ENCODE measurements around the gene HP. TPM values are rescaled to one million over a fixed set of nuclear protein-coding genes. Genes with fewer than 3 reads are reported as not detected.

Gene HP
- 0.55 TPM for total RNA-seq

GRCh38 chr16:72054254-72054847, at the start of gene HP:
TSS of gene HP (plus strand) at chr16:72054505. CDS start at chr16:72054653, 148 bp downstream.

GRCh38 chr16:72008424-72009216, 45.7 kb upstream of the HP start, which contains the start of gene DHODH:
TSS of gene DHODH (plus strand) at chr16:72008744. CDS start at chr16:72008765, 21 bp downstream.

GRCh38 chr16:72093448-72094265, 39.4 kb downstream of the HP start, which contains the start of the genes DHX38 and TXNL4B:
TSS of gene DHX38 (plus strand) at chr16:72093847. CDS start at chr16:72096158, 2,311 bp downstream.
TSS of gene TXNL4B (minus strand) at chr16:72093620. CDS start at chr16:72090749, 2,871 bp downstream.

Other genes with a start within 250 kb of the HP start
- 136 TPM for gene AP1G1, start 245.7 kb upstream of the HP start, total RNA-seq
- gene ATXN1L, start 208.5 kb upstream of the HP start, total RNA-seq = 21.8 TPM
- gene ZNF821, start 170.3 kb upstream of the HP start, total RNA-seq = 23.4 TPM
- gene IST1, start 159.0 kb upstream of the HP start, total RNA-seq = 264 TPM
- 0.05 TPM for gene PKD1L3, start 54.1 kb upstream of the HP start, total RNA-seq
- gene DHODH, start 45.8 kb upstream of the HP start, total RNA-seq = 6.9 TPM
- gene HPR, start 8.7 kb downstream of the HP start, total RNA-seq = not detected
- gene TXNL4B, start 39.1 kb downstream of the HP start, total RNA-seq = 19.2 TPM
- gene DHX38, start 39.3 kb downstream of the HP start, total RNA-seq = 52.0 TPM
- gene PMFBP1, start 117.7 kb downstream of the HP start, total RNA-seq = 3.1 TPM

All from camera-type eye (tissue), 1 donor.